Endodermal cell (in vitro differentiated cells): ENCODE data around the gene SAMD4B. TPM values are rescaled to one million over a fixed set of nuclear protein-coding genes. Genes with fewer than 3 reads are reported as not detected.
A peak's percentile ranks its signal among the peaks of the same experiment; 100 is the strongest.

Source experiments
- DNase-seq: peaks from one replicate; pipeline ENCODE4 v3.0.0-alpha.2; 2017
- H3K27ac ChIP-seq: 2 replicates; pipeline ENCODE4 v1.5.1; 2013; ENCODE audit warnings: mild to moderate bottlenecking, low read depth, low read length, moderate library complexity
- H3K27me3 ChIP-seq: 2 replicates; pipeline ENCODE4 v1.6.1; 2013; ENCODE audit warnings: mild to moderate bottlenecking, low read length, moderate library complexity; ENCODE audit not compliant: insufficient read depth, control insufficient read depth, poor library complexity, severe bottlenecking
- H3K36me3 ChIP-seq: 2 replicates; pipeline ENCODE4 v1.7.0; 2013; ENCODE audit warnings: mild to moderate bottlenecking, low read length, moderate library complexity; ENCODE audit not compliant: control insufficient read depth, insufficient read depth
- H3K4me1 ChIP-seq: one replicate; pipeline ENCODE4 v1.7.0; 2013; ENCODE audit warnings: low read length; ENCODE audit not compliant: control insufficient read depth, insufficient read depth
- H3K4me3 ChIP-seq: 2 replicates; pipeline ENCODE4 v1.5.1; 2013; ENCODE audit warnings: mild to moderate bottlenecking, low read length, moderate library complexity
- H3K9ac ChIP-seq: 2 replicates; pipeline ENCODE4 v1.6.1; 2013; ENCODE audit warnings: mild to moderate bottlenecking, low read length, moderate library complexity; ENCODE audit not compliant: poor library complexity, severe bottlenecking; ENCODE audit errors: extremely low read depth
- H3K9me3 ChIP-seq: 2 replicates; pipeline ENCODE4 v1.6.1; 2013; ENCODE audit warnings: mild to moderate bottlenecking, low read length, moderate library complexity; ENCODE audit not compliant: control insufficient read depth
- H3K27ac Mint-ChIP-seq: 2 replicates; pipeline ENCODE4 v1.8.0; 2020; ENCODE audit warnings: mixed read lengths
- H3K27me3 Mint-ChIP-seq: 2 replicates; pipeline ENCODE4 v1.8.0; 2021; ENCODE audit warnings: mild to moderate bottlenecking, mixed read lengths; ENCODE audit not compliant: insufficient read depth
- H3K36me3 Mint-ChIP-seq: 2 replicates; pipeline ENCODE4 v1.8.0; 2020; ENCODE audit warnings: low read depth, mixed read lengths
- H3K4me1 Mint-ChIP-seq: 2 replicates; pipeline ENCODE4 v1.8.0; 2020; ENCODE audit warnings: mixed read lengths
- H3K4me3 Mint-ChIP-seq: 2 replicates; pipeline ENCODE4 v1.8.0; 2020; ENCODE audit warnings: mild to moderate bottlenecking, moderate library complexity, mixed read lengths
- H3K9me3 Mint-ChIP-seq: 2 replicates; pipeline ENCODE4 v1.8.0; 2020; ENCODE audit warnings: mild to moderate bottlenecking, mixed read lengths
- CTCF ChIP-seq: fragments of 200-600 bp; sonication (generic); conservative IDR thresholded peaks from 2 replicates; pipeline ENCODE4 v1.5.0; 2021; ENCODE audit warnings: antibody characterized with exemption, mild to moderate bottlenecking
- WGBS, 2 experiments: methylation state at CpG; one replicate each; pipeline versions ENCODE4 v1.1.5 to v1.1.7; 2013; ENCODE audit warnings: missing lambda C conversion rate in 2 of 2, mixed read lengths in 1 of 2; ENCODE audit not compliant: insufficient coverage in 1 of 2, insufficient read length in 1 of 2; 5-methylcytosine and 5-hydroxymethylcytosine counted together
- total RNA-seq, 2 donors: library from RNA; stranded (reverse); fragmentation: NEBNext Ultra II Directional in 1 of 2; extraction: Animal tissue kit (Norgen Biotek cat#: 25700) in 1 of 2; gene quantifications; 2 replicates in 1 of 2; 3 replicates in 1 of 2; pipeline ENCODE4 v1.2.1, GENCODE V29; 2021

SAMD4B gene
- total RNA-seq, 2 donors from 2014 or later, result 155 to 159 TPM

DNA sequence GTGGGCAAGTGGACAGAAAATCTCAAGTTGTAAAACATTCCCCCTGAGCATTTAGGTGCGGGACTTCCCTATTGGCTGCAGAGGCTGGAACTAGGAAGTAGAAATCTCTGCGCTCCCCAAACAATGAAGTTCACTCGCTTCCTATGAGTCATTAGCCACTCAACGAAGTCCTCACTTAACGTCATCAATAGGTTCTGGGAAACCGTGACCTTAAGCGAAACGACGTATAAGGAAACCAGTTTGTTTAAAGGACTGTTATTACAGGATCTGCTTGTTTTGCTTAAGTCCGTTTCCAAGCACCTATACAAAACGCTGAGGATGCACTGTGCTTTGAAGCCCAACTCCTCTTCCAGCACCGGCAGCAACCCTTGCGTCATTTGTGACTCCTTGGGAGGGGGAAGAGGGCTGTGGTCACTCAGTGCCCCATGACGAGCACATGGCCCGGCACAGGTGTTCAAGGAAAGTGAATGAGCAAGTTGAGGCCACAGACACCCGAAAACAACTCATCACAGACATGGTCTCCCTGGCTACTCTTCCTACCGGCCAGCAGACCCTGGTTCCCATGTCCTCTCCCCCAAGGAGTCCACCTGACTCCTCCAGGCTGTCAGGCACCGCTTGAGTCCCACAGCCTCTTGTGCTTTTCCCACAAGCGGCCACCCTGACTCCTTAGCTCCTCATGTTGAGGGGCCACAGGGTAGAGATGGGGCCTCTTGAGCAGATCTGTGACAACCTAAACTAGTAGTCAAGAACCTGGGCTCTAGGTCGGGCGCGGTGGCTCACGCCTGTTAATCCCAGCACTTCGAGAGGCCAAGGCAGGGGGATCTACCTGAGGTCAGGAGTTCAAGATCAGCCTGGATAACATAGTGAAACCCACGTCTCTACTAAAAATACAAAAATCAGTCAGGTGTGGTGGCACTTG, 88.7 kb downstream of the SAMD4B start:
- Histone ChIP-seq H3K9ac (no peak overlapping the region), H3K36me3 (peaks cover 34% of the 10 kb centered on the region), H3K27me3 (no peaks in the 10 kb centered on the region), H3K4me1 (peaks cover 6% of the 10 kb centered on the region), H3K9me3 (no peaks in the 10 kb centered on the region), H3K4me3 (no peak overlapping the region), H3K27ac (peak overlapping the region; percentile 4)
- Mint-ChIP-seq H3K4me1 (peaks cover 22% of the 10 kb centered on the region), H3K36me3 (peaks cover 37% of the 10 kb centered on the region), H3K4me3 (no peak overlapping the region), H3K27me3 (no peaks in the 10 kb centered on the region), H3K27ac (peak overlapping the region; percentile 93), H3K9me3 (no peaks in the 10 kb centered on the region)
- 82 to 83% methylated on average over 24 to 25 of the region's 25 CpGs for WGBS, 2 experiments
- DNase-seq, result peak; percentile 80
- no peak for TF ChIP-seq CTCF

DNA sequence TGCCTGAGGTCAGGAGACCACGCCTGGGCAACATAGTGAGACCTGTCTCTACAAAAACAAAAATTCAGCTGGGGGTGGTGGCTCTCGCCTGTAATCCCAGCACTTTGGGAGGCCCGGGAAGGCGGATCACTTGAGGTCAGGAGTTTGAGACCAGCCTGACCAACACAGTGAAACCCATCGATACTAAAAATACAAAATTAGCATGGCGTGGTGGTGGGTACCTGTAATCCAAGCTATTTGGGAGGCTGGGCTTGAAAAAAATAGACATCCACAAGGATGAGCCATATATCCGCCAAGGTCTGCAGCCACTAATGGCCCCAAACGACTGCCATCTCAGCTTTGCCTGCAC, 90.4 kb downstream of the SAMD4B start:
- 97 to 100% methylated on average over 7 to 8 of the region's 8 CpGs for WGBS, 2 experiments
- Histone ChIP-seq H3K27ac (no peak overlapping the region), H3K9ac (no peak overlapping the region), H3K4me3 (no peak overlapping the region), H3K27me3 (no peaks in the 10 kb centered on the region), H3K9me3 (no peaks in the 10 kb centered on the region), H3K4me1 (peaks cover 6% of the 10 kb centered on the region), H3K36me3 (peaks cover 31% of the 10 kb centered on the region)
- no peaks in the 10 kb centered on the region for H3K27me3 Mint-ChIP-seq
- no peaks in the 10 kb centered on the region for H3K9me3 Mint-ChIP-seq
- peak overlapping the region; percentile 61 for H3K27ac Mint-ChIP-seq
- H3K4me1 Mint-ChIP-seq, result peaks cover 30% of the 10 kb centered on the region
- H3K36me3 Mint-ChIP-seq, result peaks cover 37% of the 10 kb centered on the region
- no peak overlapping the region for H3K4me3 Mint-ChIP-seq
- TF ChIP-seq CTCF, result no peak
- no peak for DNase-seq

DNA sequence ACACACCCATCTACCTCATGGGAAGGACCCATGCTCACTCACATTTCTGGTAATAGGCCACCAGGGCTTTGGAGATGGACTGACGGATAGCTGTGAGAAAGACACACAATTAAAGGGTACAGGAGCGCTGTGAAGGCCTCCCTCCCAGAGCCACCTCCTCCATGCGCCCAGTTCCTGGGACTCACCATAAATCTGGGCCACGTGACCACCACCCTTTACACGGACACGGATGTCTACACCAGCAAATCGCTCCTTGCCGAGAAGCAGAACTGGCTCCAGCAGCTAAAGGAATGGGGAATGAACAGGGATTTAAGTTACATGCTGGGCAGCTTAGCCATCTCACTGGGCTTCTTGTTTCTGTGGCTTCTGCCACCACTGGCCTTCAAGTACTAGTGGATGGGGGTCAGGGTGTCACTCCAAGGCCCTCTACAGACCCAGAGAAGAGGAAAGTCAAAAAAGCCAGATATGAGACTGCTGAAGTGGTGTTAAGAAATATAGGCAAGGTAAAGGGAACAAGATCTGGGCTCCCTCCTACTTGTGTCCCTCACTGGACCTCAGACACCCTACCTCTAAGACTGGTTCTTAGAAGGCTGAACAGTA, 91.4 kb downstream of the SAMD4B start:
- Histone ChIP-seq H3K27me3 (no peaks in the 10 kb centered on the region), H3K4me3 (peak overlapping the region; percentile 99), H3K4me1 (peaks cover 5% of the 10 kb centered on the region), H3K9me3 (no peaks in the 10 kb centered on the region), H3K36me3 (peaks cover 31% of the 10 kb centered on the region), H3K9ac (no peak overlapping the region), H3K27ac (no peak overlapping the region)
- no peak for DNase-seq
- Mint-ChIP-seq H3K4me3 (peak overlapping the region; percentile 32), H3K4me1 (peaks cover 25% of the 10 kb centered on the region), H3K36me3 (peaks cover 37% of the 10 kb centered on the region), H3K9me3 (no peaks in the 10 kb centered on the region), H3K27ac (peak overlapping the region; percentile 76), H3K27me3 (no peaks in the 10 kb centered on the region)
- TF ChIP-seq CTCF, result no peak
- 95 to 100% methylated on average over 6 to 8 of the region's 8 CpGs for WGBS, 2 experiments
